ENCODE data around the gene TENT5C. TPM values are rescaled to one million over a fixed set of nuclear protein-coding genes. Genes with fewer than 3 reads are reported as not detected.
A peak's percentile ranks its signal among the peaks of the same experiment; 100 is the strongest.

The TENT5C gene
- total RNA-seq, 2 experiments from 2014 or later, result 20.7 to 20.8 TPM

DNA sequence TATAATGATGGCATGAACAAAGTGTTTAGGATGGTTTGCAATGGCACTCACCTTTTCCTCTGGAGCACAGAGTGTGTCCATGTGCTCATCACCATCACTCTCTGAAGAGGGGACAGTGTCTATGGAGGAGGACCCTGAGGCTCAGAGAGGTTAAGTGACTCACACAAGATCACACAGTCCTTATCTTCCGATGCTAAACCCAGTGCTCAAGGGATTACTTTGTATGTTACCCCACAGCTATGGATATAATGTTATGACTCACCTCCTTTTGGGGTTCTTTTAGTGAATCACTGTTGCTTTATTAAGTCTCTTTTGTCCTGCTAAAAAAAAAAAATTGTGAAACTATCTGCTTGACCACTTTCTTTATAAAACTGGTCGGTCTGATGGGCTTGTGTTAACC lies 67.6 kb downstream of the TENT5C start:
- Mint-ChIP-seq H3K27ac (no peak overlapping the region), H3K4me3 (no peak overlapping the region), H3K36me3 (ENCODE audit: low read depth) (no peaks in the 10 kb centered on the region), H3K4me1 (ENCODE audit: low read depth) (peaks cover 20% of the 10 kb centered on the region), H3K27me3 (ENCODE audit: low read depth) (peaks cover 26% of the 10 kb centered on the region), H3K9me3 (ENCODE audit: insufficient read depth) (no peaks in the 10 kb centered on the region)
- ChIA-PET POLR2A (no interaction called here), CTCF (interaction anchor here (1.0 to 9.8 kb wide), 22 partner anchors 8 to 229 kb away, joined by 3 to 159 read pairs (median 6); partner anchors contain the start of gene TENT5C)
- DNase-seq (no peak), ATAC-seq (no peak)

DNA sequence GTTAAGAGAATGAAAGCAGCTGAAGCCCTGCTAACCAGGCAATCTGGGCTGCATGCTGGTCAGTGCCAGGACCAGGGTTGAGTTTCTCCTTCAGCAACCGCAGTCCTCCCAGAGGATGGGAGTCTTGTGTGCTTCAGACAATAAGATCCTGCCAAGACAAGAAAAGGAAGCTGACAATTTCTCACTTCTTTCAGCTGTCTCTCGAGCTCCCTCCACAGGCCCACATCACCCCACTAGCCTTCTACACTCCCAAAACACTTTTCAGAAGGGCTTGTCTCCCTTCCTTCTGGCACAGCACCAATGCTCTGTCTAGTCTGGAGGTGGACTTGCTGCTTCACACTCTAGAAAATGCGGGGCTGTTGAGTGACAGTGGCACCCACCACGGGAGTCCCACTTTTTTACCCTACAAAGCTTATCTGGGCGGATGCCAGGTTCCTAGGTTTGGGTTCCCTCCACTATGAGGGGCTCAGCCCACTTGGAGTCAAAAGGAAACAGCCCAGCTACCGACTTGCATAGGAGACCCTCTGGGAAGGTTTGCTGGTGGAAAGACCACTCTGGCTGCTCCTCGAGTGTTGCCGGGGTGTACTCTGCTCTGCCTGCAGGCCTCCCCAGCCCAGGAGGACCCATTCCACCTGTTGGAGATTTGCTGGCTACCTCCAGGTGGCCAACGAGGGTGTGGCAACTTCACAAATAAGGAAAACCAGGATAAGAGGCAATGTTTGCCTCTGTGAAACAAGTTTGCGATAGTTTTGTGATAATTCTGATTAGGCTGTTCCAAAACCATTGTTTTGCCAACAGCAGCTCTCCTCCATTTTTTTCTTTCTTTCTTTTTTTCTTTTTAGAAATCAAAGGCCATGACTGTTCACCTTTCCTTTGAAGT lies 68.9 kb downstream of the TENT5C start:
- DNase-seq, result peak; percentile 74
- Mint-ChIP-seq H3K4me1 (ENCODE audit: low read depth) (peaks cover 20% of the 10 kb centered on the region), H3K36me3 (ENCODE audit: low read depth) (no peaks in the 10 kb centered on the region), H3K27ac (no peak overlapping the region), H3K9me3 (ENCODE audit: insufficient read depth) (no peaks in the 10 kb centered on the region), H3K27me3 (ENCODE audit: low read depth) (peaks cover 22% of the 10 kb centered on the region), H3K4me3 (no peak overlapping the region)
- ChIA-PET POLR2A (interaction anchor here (0.6 to 1.3 kb wide), 5 partner anchors 9 to 138 kb away, joined by 3 to 5 read pairs (median 3); no protein-coding TSS in a partner anchor), CTCF (interaction anchor here (0.6 to 9.8 kb wide), 40 partner anchors 9 to 450 kb away, joined by 3 to 159 read pairs (median 4); partner anchors contain the start of gene TENT5C)
- peak; percentile 84 for ATAC-seq

DNA sequence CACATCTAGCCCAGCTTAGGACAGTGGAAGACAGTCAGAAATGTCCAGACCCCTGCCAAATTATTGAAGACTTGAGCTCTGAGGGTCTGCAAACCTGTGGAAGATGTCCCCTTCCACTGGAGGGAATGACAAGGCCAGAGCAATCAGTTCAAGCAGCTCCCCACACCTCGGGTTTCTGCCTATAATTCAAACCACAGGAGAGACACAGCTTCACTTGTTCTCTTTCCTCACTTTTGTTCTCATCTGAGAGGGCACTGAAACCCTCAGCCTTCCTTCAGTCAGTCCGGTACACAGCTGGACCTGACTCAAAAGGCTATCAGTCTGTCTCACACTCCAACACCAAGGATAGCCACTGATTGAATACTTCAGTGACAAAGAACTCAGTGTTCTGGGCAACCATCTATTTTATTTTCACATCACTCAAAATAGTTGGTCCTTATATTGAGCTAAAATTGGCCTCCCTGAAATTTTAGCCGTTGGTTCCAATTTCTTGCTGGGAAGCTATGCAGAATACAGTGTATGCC lies 70.1 kb downstream of the TENT5C start:
- DNase-seq (no peak), ATAC-seq (no peak)
- no peak overlapping the region for H3K27ac Mint-ChIP-seq
- no peaks in the 10 kb centered on the region for H3K36me3 Mint-ChIP-seq (ENCODE audit: low read depth)
- no peaks in the 10 kb centered on the region for H3K9me3 Mint-ChIP-seq (ENCODE audit: insufficient read depth)
- ChIA-PET CTCF (interaction anchor here (0.6 to 9.8 kb wide), 13 partner anchors 7 to 163 kb away, joined by 3 to 159 read pairs (median 19); partner anchors contain the start of gene TENT5C), POLR2A (interaction anchor here (1.3 kb wide), 1 partner anchor 70 kb away, joined by 3 read pairs; the partner anchor contains the start of gene TENT5C)
- no peak overlapping the region for H3K4me3 Mint-ChIP-seq
- peaks cover 20% of the 10 kb centered on the region for H3K4me1 Mint-ChIP-seq (ENCODE audit: low read depth)
- peaks cover 17% of the 10 kb centered on the region for H3K27me3 Mint-ChIP-seq (ENCODE audit: low read depth)

DNA sequence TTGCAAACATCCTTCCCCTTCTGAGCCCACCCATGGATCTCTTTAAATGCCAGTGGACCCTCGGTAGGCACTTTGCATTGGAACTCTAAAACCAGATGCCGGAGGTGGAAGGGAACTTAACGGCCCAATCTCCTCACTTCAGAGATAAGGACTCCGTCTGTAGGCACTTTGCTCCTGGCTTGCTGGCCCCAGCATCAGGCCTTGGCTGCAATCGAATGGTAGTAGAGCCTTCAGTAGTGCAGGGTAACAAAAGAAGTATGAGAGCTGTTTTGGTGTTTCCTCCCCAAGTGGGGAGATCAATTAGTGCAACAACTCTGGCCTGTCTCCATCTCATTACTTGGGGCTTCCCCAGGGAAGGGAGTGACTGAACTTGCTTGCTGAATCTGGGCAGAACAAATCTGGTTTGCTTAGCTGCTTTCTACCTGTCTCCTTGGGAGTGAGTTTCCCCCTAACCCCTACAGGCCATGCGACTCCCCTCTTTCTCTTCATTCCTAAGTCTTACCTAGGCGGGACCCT lies 70.8 kb downstream of the TENT5C start:
- CTCF ChIA-PET, result interaction anchor here (0.6 to 9.8 kb wide), 8 partner anchors 11 to 164 kb away, joined by 3 to 159 read pairs (median 14); no protein-coding TSS in a partner anchor
- POLR2A ChIA-PET, result interaction anchor here (1.3 kb wide), 1 partner anchor 71 kb away, joined by 3 read pairs; the partner anchor contains the start of gene TENT5C
- no peak for ATAC-seq

More for the DNA sequence above, 70.8 kb downstream of the TENT5C start:
- DNase-seq, result no peak
- no peak overlapping the region for H3K27ac Mint-ChIP-seq
- no peaks in the 10 kb centered on the region for H3K9me3 Mint-ChIP-seq (ENCODE audit: insufficient read depth)
- H3K4me3 Mint-ChIP-seq, result no peak overlapping the region
- peaks cover 15% of the 10 kb centered on the region for H3K27me3 Mint-ChIP-seq (ENCODE audit: low read depth)
- peaks cover 21% of the 10 kb centered on the region for H3K4me1 Mint-ChIP-seq (ENCODE audit: low read depth)
- no peaks in the 10 kb centered on the region for H3K36me3 Mint-ChIP-seq (ENCODE audit: low read depth)

Other genes starting within 250 kb of the TENT5C start
- 10 to 100 TPM; 32.8 to 33.2 TPM for gene MAN1A2, start 238.6 kb upstream of the TENT5C start, total RNA-seq